ENCODE data around the gene COP1. TPM values are rescaled to one million over a fixed set of nuclear protein-coding genes. Genes with fewer than 3 reads are reported as not detected.

The COP1 gene
- total RNA-seq, 1 experiment from 2014 or later, result 45.5 TPM

- Histone ChIP-seq H3K27me3 (replicated peaks) (no peaks in the 10 kb centered on the region), H3K4me3 (no peak overlapping the region), H3K36me3 (no peaks in the 10 kb centered on the region), H3K4me1 (replicated peaks) (no peaks in the 10 kb centered on the region), H3K27ac (no peak overlapping the region), H3K9me3 (replicated peaks) (no peaks in the 10 kb centered on the region)
- DNase-seq (ENCODE audit: low read depth in 1 of 2, low spot score in 2 of 2), result no peak
These were observed 306.9 kb downstream of the COP1 start for GRCh38 chr1:175900171-175900570.

- H3K4me1 ChIP-seq (replicated peaks), result no peaks in the 10 kb centered on the region
- DNase-seq (ENCODE audit: low read depth in 1 of 2, low spot score in 2 of 2), result no peak
- H3K9me3 ChIP-seq (replicated peaks), result no peaks in the 10 kb centered on the region
- no peaks in the 10 kb centered on the region for H3K27me3 ChIP-seq (replicated peaks)
- no peak overlapping the region for H3K27ac ChIP-seq
- H3K36me3 ChIP-seq, result no peaks in the 10 kb centered on the region
- H3K4me3 ChIP-seq, result no peak overlapping the region
These were observed 311.1 kb downstream of the COP1 start for GRCh38 chr1:175895966-175896365.

Measured in SJSA1 (cell line).